ELR (cell line): Measurements from ENCODE around the gene POMT1.
"Not testable (repeated sequence)": the region's sequence is repeated elsewhere in the genome, so short reads cannot be mapped to it uniquely, and the experiment has no call there.

Experiments used
- DNase-seq: peaks from one replicate; pipeline ENCODE4 v3.0.0-alpha.2; 2015; ENCODE audit warnings: low read depth

POMT1 gene

GRCh38 chr9:131496844-131497405 lies 5.8 kb upstream of the POMT1 start:
- no peak for DNase-seq

- no peak for DNase-seq
Observed at GRCh38 chr9:131499254-131499767, 3.4 kb upstream of the POMT1 start.

GRCh38 chr9:131500377-131500776 lies 2.3 kb upstream of the POMT1 start:
- peak; percentile 15 for DNase-seq

- peak; percentile 79 for DNase-seq
Observed at GRCh38 chr9:131500939-131501541, 1.7 kb upstream of the POMT1 start.

- DNase-seq = peak; percentile 69
Observed at GRCh38 chr9:131503626-131504465, 1.1 kb downstream of the POMT1 start.

GRCh38 chr9:131505012-131505411 lies 2.3 kb downstream of the POMT1 start:
- DNase-seq = no peak

GRCh38 chr9:131511416-131511815 lies 8.7 kb downstream of the POMT1 start:
- DNase-seq = no peak

- no peak for DNase-seq
Observed at GRCh38 chr9:131511880-131512279, 9.2 kb downstream of the POMT1 start.

- no peak for DNase-seq
Observed at GRCh38 chr9:131513177-131513576, 10.5 kb downstream of the POMT1 start.

- not testable (repeated sequence) for DNase-seq
Observed at GRCh38 chr9:131515559-131516031, 12.9 kb downstream of the POMT1 start.

GRCh38 chr9:131516100-131516499 lies 13.4 kb downstream of the POMT1 start:
- DNase-seq = no peak

GRCh38 chr9:131516930-131517329 lies 14.2 kb downstream of the POMT1 start:
- no peak for DNase-seq

GRCh38 chr9:131517761-131518190 lies 15.1 kb downstream of the POMT1 start:
- DNase-seq = no peak

- no peak for DNase-seq
Observed at GRCh38 chr9:131518553-131518952, 15.8 kb downstream of the POMT1 start.

GRCh38 chr9:131520503-131520902 lies 17.8 kb downstream of the POMT1 start:
- DNase-seq = no peak

GRCh38 chr9:131521203-131521602 lies 18.5 kb downstream of the POMT1 start:
- no peak for DNase-seq

GRCh38 chr9:131521822-131522221 lies 19.1 kb downstream of the POMT1 start:
- DNase-seq = no peak

GRCh38 chr9:131522257-131523085 lies 19.8 kb downstream of the POMT1 start:
- DNase-seq = no peak

GRCh38 chr9:131523086-131523388 lies 20.3 kb downstream of the POMT1 start:
- no peak for DNase-seq

GRCh38 chr9:131523451-131524435 lies 21.0 kb downstream of the POMT1 start:
- no peak for DNase-seq
